Suprapubic skin (tissue), 4 donors: ENCODE measurements around the gene PPIL3.

Source experiments
- CTCF ChIP-seq, 2 donors: fragments of 200-600 bp in 1 of 2; fragments of 450-650 bp in 1 of 2; sonication (generic) in 1 of 2; IDR thresholded peaks; one replicate each; pipeline ENCODE4 v1.5.1; 2016 to 2019; ENCODE audit warnings: antibody characterized with exemption in 2 of 2, mild to moderate bottlenecking in 1 of 2, moderate library complexity in 1 of 2
- EP300 ChIP-seq: sonication (generic); formaldehyde crosslinking; IDR thresholded peaks from one replicate; pipeline ENCODE4 v1.6.1; 2017; ENCODE audit warnings: antibody characterized with exemption
- POLR2A ChIP-seq, 2 donors: fragments of 450-650 bp; IDR thresholded peaks; one replicate each; pipeline ENCODE4 v1.6.1; 2017; ENCODE audit warnings: antibody characterized with exemption in 2 of 2, mild to moderate bottlenecking in 2 of 2, moderate library complexity in 2 of 2
- POLR2AphosphoS5 ChIP-seq, 3 donors: sonication (generic); formaldehyde crosslinking; IDR thresholded peaks; one replicate each; pipeline ENCODE4 v1.6.1; 2017; ENCODE audit warnings: antibody characterized with exemption in 3 of 3

GRCh38 chr2:200843993-200844948 is 44.6 kb downstream of the PPIL3 start:
- TF ChIP-seq CTCF (IDR thresholded peaks at IDR 0.05) (no peak), POLR2A (IDR thresholded peaks at IDR 0.05) (no peak), POLR2AphosphoS5 (IDR thresholded peaks at IDR 0.05) (no peak), EP300 (no peak)
